Adrenal gland (tissue), 12 donors: ENCODE measurements around the gene FSIP1. TPM values are rescaled to one million over a fixed set of nuclear protein-coding genes. Genes with fewer than 3 reads are reported as not detected.

Experiments
- DNase-seq, 7 donors: peaks; one replicate each; pipeline ENCODE4 v3.0.0-alpha.2; 2019 to 2020
- H3K27ac ChIP-seq, 5 donors: fragments of 200-600 bp; sonication (generic) in 4 of 5; 1 replicate in 3 of 5; 2 replicates in 2 of 5; pipeline versions ENCODE4 v1.5.1 to v1.8.0; 2016 to 2020; ENCODE audit warnings: mild to moderate bottlenecking in 1 of 5
- H3K27me3 ChIP-seq: fragments of 200-600 bp; 2 replicates; pipeline ENCODE4 v1.8.0; 2021
- H3K36me3 ChIP-seq, 2 donors: fragments of 200-600 bp; replicated peaks in 1 of 2; 1 replicate in 1 of 2; 2 replicates in 1 of 2; pipeline versions ENCODE4 v1.5.1 to v1.8.0; 2018 to 2022
- H3K4me1 ChIP-seq, 2 donors: fragments of 200-600 bp; replicated peaks in 1 of 2; 1 replicate in 1 of 2; 2 replicates in 1 of 2; pipeline versions ENCODE4 v1.5.1 to v1.8.0; 2018 to 2021
- H3K4me3 ChIP-seq, 4 donors: fragments of 200-600 bp; sonication (generic) in 3 of 4; one replicate each; pipeline ENCODE4 v1.5.1; 2016 to 2018
- H3K9me3 ChIP-seq, 3 donors: fragments of 200-600 bp; sonication (generic) in 1 of 3; replicated peaks in 1 of 3; 1 replicate in 2 of 3; 2 replicates in 1 of 3; pipeline versions ENCODE4 v1.5.1 to v1.8.0; 2016 to 2021
- POLR2A ChIP-seq, 2 donors: fragments of 450-650 bp; IDR thresholded peaks; one replicate each; pipeline ENCODE4 v1.6.1; 2017; ENCODE audit warnings: antibody characterized with exemption in 2 of 2, mild to moderate bottlenecking in 2 of 2, moderate library complexity in 1 of 2
- WGBS, 4 donors: extraction: QIAGEN DNeasy Blood & Tissue Kit in 2 of 4; methylation state at CpG; one replicate each; pipeline versions ENCODE4 v1.1.5 to v1.1.7; 2013 to 2017; 5-methylcytosine and 5-hydroxymethylcytosine counted together
- intact Hi-C, 2 donors: fragments of 100-400 bp; cut with DNase I; formaldehyde crosslinking; loops; one replicate each; pipeline versions ENCODE4 v1.14.1 to v1.15.0; 2022 to 2023
- polyA plus RNA-seq, 3 donors: library from polyadenylated mRNA; stranded (reverse); fragments of 200-250 nt in 2 of 3; fragments of 350-450 nt in 1 of 3; fragmentation: Illumina TruSeq in 1 of 3; extraction: RNeasy Lipid Tissue Mini Kit (QIAGEN cat#74804) in 1 of 3; gene quantifications; one replicate each; pipeline ENCODE4 v1.2.3, GENCODE V29; 2013 to 2014
- total RNA-seq, 9 donors: library from RNA; depleted of rRNA in 4 of 9; stranded (reverse); fragments of >200 nt in 4 of 9; fragments of 120-200 nt in 1 of 9; fragmentation: NEBNext Ultra II Directional in 1 of 9; extraction: Animal tissue kit (Norgen Biotek cat#: 25700) in 1 of 9; gene quantifications; one replicate each; pipeline versions ENCODE4 v1.1.0 to v1.2.4, GENCODE V29; 2013 to 2023
- TF ChIP-seq, protein P1 (sequence below), 6 experiments: fragments of 450-650 bp in 4 of 6; fragments of 200-600 bp in 2 of 6; sonication (generic) in 1 of 6; IDR thresholded peaks; 1 replicate in 5 of 6; 2 replicates in 1 of 6; pipeline versions ENCODE4 v1.5.1 to v1.8.0; 2016 to 2021; ENCODE audit warnings: antibody characterized with exemption in 6 of 6, mild to moderate bottlenecking in 2 of 6, moderate library complexity in 1 of 6
- donor health status: healthy with polysubstance abuse.
- donor health status: Bipolar disorder and iron deficiency.
- donor health status: DM: yes; HTN: yes; CAD: no.
- donor health status: DM: no; HTN: no; CAD: no.
- donor health status: DM: no; HTN: no; CAD: no.
- donor health status: DM: yes; HTN: yes; CAD: no.

FSIP1 gene
- total and polyA plus RNA-seq, 12 donors: 0.11 to 0.60 (median 0.25) TPM; not detected in 2

GRCh38 chr15:39553947-39554693, 228.5 kb downstream of the FSIP1 start:
- Histone ChIP-seq H3K4me1 (no peaks in the 10 kb centered on the region), H3K4me3 (no peak overlapping the region), H3K36me3 (no peaks in the 10 kb centered on the region), H3K27me3 (no peaks in the 10 kb centered on the region), H3K27ac (no peak overlapping the region), H3K9me3 (no peaks in the 10 kb centered on the region)
- intact Hi-C loops: no loop called here
- no peak for DNase-seq
- TF ChIP-seq, protein P1, sequence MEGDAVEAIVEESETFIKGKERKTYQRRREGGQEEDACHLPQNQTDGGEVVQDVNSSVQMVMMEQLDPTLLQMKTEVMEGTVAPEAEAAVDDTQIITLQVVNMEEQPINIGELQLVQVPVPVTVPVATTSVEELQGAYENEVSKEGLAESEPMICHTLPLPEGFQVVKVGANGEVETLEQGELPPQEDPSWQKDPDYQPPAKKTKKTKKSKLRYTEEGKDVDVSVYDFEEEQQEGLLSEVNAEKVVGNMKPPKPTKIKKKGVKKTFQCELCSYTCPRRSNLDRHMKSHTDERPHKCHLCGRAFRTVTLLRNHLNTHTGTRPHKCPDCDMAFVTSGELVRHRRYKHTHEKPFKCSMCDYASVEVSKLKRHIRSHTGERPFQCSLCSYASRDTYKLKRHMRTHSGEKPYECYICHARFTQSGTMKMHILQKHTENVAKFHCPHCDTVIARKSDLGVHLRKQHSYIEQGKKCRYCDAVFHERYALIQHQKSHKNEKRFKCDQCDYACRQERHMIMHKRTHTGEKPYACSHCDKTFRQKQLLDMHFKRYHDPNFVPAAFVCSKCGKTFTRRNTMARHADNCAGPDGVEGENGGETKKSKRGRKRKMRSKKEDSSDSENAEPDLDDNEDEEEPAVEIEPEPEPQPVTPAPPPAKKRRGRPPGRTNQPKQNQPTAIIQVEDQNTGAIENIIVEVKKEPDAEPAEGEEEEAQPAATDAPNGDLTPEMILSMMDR (IDR thresholded peaks at IDR 0.05): no peak
- no peak for TF ChIP-seq POLR2A (IDR thresholded peaks at IDR 0.05)
- WGBS, 4 donors: 33 to 46% (median 40%) methylated on average over 2 of the region's 2 CpGs

- WGBS, 4 donors: 61 to 74% (median 67%) methylated on average over 2 of the region's 2 CpGs
- H3K4me1 ChIP-seq: no peaks in the 10 kb centered on the region
- no peak for TF ChIP-seq POLR2A (IDR thresholded peaks at IDR 0.05)
- TF ChIP-seq, protein P1 (IDR thresholded peaks at IDR 0.05): no peak
- H3K36me3 ChIP-seq: no peaks in the 10 kb centered on the region
- no peak overlapping the region for H3K4me3 ChIP-seq
- peaks cover 0 to 1% (median 0%) of the 10 kb centered on the region in 3 donors for H3K9me3 ChIP-seq
- H3K27me3 ChIP-seq: no peaks in the 10 kb centered on the region
- DNase-seq: no peak
- H3K27ac ChIP-seq: no peak overlapping the region
- intact Hi-C loops: no loop called here
These were observed 230.1 kb downstream of the FSIP1 start for GRCh38 chr15:39552556-39552955.

GRCh38 chr15:39551476-39551875, 231.2 kb downstream of the FSIP1 start:
- H3K4me3 ChIP-seq: no peak overlapping the region
- TF ChIP-seq, protein P1 (IDR thresholded peaks at IDR 0.05): no peak
- TF ChIP-seq POLR2A (IDR thresholded peaks at IDR 0.05): no peak
- 79 to 93% (median 85%) methylated on average over 2 of the region's 2 CpGs for WGBS, 4 donors
- H3K4me1 ChIP-seq: no peaks in the 10 kb centered on the region
- no peaks in the 10 kb centered on the region for H3K36me3 ChIP-seq
- H3K27ac ChIP-seq: no peak overlapping the region
- no peak for DNase-seq
- no peaks in the 10 kb centered on the region for H3K27me3 ChIP-seq
- peaks cover 0 to 4% (median 0%) of the 10 kb centered on the region in 3 donors for H3K9me3 ChIP-seq
- intact Hi-C loops: no loop called here

Other genes starting within 250 kb of the FSIP1 start
- 100 to 1,000 TPM in 8 of 9 donors, 10 to 100 TPM in 1; 21.9 to 709 (median 429) TPM for gene THBS1, start 201.8 kb downstream of the FSIP1 start, total RNA-seq
- gene THBS1, start 201.8 kb downstream of the FSIP1 start, polyA plus RNA-seq: 10 to 100 TPM; 33.9 to 62.7 (median 36.6) TPM
- 10 to 100 TPM in 1 of 9 donors, 1 to 10 TPM in 8; 1.4 to 12.7 (median 4.0) TPM for gene GPR176, start 137.4 kb upstream of the FSIP1 start, total RNA-seq
- gene GPR176, start 137.4 kb upstream of the FSIP1 start, polyA plus RNA-seq: 1 to 10 TPM; 3.6 to 9.8 (median 7.2) TPM
- gene EIF2AK4, start 151.3 kb upstream of the FSIP1 start, total RNA-seq: 10 to 100 TPM; 19.3 to 52.9 (median 29.7) TPM
- gene EIF2AK4, start 151.3 kb upstream of the FSIP1 start, polyA plus RNA-seq: 10 to 100 TPM; 32.5 to 84.1 (median 63.4) TPM